ENCODE measurements around the gene FAIM2.

FAIM2 gene

DNA sequence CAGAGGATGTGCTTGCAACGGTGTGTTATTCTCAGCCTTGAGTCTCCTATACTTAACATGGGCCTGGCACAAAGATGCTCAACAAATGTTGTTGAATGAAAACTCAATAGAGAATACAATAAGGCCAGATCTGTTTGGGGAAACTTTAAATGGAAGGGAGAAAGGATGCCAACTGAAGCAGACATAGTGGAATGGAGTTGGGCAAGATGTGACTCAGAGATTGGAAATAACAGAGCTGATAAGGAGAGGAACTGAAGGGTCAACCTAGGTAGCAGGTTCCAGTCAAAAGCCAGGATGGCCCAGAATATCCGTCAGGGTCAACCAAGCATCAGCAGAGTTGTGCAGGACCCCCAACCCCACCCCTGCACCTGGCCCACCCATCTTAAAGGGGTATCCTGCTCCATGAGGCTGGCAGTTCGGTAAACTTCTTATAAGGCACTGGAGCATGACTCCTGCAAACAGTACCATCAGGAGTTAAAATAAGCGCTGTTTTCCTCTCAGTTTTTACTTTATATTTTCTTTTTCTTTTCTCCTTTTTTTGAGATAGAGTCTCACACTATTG, 59.7 kb downstream of the FAIM2 start:
- TF ChIP-seq, protein P1, sequence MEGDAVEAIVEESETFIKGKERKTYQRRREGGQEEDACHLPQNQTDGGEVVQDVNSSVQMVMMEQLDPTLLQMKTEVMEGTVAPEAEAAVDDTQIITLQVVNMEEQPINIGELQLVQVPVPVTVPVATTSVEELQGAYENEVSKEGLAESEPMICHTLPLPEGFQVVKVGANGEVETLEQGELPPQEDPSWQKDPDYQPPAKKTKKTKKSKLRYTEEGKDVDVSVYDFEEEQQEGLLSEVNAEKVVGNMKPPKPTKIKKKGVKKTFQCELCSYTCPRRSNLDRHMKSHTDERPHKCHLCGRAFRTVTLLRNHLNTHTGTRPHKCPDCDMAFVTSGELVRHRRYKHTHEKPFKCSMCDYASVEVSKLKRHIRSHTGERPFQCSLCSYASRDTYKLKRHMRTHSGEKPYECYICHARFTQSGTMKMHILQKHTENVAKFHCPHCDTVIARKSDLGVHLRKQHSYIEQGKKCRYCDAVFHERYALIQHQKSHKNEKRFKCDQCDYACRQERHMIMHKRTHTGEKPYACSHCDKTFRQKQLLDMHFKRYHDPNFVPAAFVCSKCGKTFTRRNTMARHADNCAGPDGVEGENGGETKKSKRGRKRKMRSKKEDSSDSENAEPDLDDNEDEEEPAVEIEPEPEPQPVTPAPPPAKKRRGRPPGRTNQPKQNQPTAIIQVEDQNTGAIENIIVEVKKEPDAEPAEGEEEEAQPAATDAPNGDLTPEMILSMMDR (IDR thresholded peaks at IDR 0.05; ENCODE audit: borderline replicate concordance, control extremely low read depth, extremely low read depth, insufficient read depth, missing control alignments) = no peak
- no peak for DNase-seq (ENCODE audit: low spot score)
- in situ Hi-C loops (cut with MboI; ENCODE audit: low sequenced_read_pairs, unreplicated experiment) = no loop called here

DNA sequence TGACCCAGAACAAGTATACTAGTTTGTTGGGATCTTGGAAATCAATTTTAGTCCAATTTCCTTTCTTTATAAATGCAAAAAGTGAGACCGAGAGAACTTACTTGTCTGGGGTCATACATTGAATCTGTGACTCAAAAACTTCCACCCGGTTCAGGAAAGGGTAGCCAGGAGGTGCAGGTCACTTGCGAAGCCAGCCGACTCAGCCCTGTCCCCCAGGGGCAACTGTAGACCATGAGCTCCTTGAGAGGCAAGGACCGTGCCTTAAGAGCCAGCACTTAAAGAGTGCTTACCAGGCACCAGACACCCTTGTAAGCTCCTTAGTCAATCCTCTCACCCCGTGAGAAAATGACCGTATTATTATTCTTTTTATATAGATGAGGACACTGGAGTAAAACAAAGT, 60.3 kb downstream of the FAIM2 start:
- DNase-seq (ENCODE audit: low spot score) = no peak
- in situ Hi-C loops (cut with MboI; ENCODE audit: low sequenced_read_pairs, unreplicated experiment) = no loop called here
- TF ChIP-seq, protein P1 (IDR thresholded peaks at IDR 0.05; ENCODE audit: borderline replicate concordance, control extremely low read depth, extremely low read depth, insufficient read depth, missing control alignments) = no peak

DNA sequence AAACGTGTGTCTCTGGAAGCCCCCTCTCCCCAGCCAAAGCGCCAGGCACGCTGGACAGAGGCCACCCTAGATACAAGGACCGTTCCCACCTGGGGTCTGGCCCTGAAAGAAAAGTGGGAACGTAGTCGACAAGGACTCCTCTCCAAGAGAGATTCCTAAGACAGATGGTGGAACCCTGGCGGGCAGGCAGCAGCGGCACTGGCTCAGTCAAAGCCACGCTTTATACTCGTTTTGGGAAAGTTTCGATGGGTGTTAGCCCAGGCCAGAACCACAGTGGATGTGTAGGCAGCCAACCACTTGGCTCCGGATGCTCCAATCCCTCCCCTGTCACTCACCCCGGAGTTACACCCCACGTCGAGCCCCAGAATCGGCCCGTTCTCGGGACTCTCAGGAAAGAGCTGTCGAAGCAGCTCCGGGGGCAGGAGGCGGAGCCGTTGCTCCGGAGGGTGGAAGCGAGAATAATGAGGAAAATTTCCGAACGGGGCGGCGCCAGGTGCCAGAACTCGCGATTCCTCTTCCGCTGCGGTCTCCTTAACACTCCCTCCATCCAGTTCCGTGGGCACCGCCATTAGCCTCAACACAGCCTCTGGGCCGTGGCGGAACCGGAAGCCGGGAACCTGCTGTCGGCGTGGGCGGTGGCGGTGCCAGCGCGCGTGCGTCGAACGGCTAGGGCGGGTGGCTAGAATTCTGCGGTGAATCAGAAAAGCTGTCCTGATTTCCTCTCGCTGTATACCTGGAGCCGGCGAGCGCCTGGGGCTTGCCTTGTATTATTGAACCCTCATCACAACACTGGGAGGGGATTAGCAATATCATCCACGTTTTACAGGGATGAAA, 61.0 kb downstream of the FAIM2 start, which contains the start of gene BCDIN3D:
BCDIN3D (minus strand) TSS at position 588 of the 834 bp plus-strand sequence; CDS start at position 569, 19 bp downstream.
- TF ChIP-seq, protein P1 (IDR thresholded peaks at IDR 0.05; ENCODE audit: borderline replicate concordance, control extremely low read depth, extremely low read depth, insufficient read depth, missing control alignments) = no peak
- peak; percentile 90 for DNase-seq (ENCODE audit: low spot score)
- in situ Hi-C loops (cut with MboI; ENCODE audit: low sequenced_read_pairs, unreplicated experiment) = no loop called here

DNA sequence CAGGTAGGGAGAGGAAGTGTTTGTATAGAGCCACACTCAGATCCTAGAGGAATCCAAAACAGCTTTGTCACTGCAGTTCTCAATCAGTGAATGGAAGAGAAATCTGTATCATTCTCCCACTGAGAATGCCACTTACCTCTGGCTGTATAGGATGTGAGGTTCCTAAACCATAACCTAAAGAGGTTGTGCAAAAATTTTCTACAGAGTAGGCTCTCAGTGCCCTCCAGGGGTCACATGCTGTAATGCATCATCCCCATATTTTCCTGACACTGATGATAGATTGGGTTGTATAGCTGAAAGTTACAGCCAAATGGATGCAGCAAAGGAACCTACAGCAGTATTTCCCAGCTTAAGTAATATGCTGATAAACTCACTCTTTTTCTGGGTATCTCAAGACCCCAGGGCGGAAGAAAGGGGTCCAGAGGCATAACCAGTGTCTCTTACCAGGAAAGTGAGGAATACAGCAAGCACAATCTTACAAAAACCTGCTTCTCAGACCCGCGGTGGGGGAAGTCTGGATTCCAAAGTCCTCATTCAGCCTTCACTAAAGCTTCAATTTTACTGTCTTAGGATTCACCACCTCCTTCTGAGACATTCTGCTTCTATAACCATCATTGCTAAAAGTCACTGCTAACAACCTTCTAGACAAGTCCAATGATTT, 64.6 kb downstream of the FAIM2 start:
- in situ Hi-C loops (cut with MboI; ENCODE audit: low sequenced_read_pairs, unreplicated experiment) = no loop called here
- peak; percentile 54 for DNase-seq (ENCODE audit: low spot score)
- TF ChIP-seq, protein P1 (IDR thresholded peaks at IDR 0.05; ENCODE audit: borderline replicate concordance, control extremely low read depth, extremely low read depth, insufficient read depth, missing control alignments) = peak; percentile 58

DNA sequence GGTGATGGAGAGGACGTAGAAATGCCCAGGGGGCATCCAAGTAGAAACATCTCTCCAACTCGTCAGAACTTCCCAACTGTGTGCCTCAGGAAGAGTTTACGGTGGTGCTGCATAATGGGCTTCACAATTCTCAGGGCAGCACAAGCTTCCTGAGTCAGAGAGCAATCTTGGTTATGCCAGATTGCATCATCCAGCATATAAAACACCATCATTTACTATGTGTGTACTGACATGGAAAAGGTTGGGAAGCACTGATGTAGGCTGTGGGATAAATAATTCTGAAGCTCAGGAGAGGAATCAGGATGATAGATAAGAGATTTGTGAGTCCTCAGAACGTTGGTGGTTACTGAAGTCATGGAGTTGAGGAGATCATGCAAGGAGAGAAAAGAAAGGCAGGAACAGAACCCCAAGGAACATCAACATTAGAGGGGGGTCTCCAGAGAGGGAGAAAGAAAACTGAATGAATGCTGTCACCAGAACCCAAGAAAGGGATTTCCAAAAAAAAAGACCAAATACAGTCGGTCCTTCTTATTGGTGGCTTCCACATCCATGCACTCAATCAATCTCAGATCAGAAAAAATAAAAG, 70.8 kb downstream of the FAIM2 start:
- DNase-seq (ENCODE audit: low spot score) = no peak
- TF ChIP-seq, protein P1 (IDR thresholded peaks at IDR 0.05; ENCODE audit: borderline replicate concordance, control extremely low read depth, extremely low read depth, insufficient read depth, missing control alignments) = no peak
- in situ Hi-C loops (cut with MboI; ENCODE audit: low sequenced_read_pairs, unreplicated experiment) = no loop called here

DNA sequence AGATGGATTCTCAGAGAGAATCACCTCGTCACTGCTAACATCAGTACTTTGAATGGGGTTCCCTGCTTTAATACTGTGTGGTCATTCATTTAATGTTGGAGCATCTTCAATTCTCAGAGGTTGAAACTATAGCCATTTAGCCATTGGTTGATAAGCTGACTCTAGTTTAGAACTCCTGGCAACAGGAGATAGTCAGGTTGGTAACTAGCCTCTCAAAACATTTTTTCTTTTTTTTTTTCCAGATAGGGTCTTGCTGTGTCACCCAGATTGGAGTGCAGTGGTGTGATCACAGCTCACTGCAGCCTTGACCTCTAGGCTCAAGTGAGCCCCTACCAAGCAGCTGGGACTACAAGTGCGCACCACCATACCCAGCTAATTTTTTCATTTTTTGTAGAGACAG, 72.0 kb downstream of the FAIM2 start:
- in situ Hi-C loops (cut with MboI; ENCODE audit: low sequenced_read_pairs, unreplicated experiment) = no loop called here
- TF ChIP-seq, protein P1 (IDR thresholded peaks at IDR 0.05; ENCODE audit: borderline replicate concordance, control extremely low read depth, extremely low read depth, insufficient read depth, missing control alignments) = no peak
- no peak for DNase-seq (ENCODE audit: low spot score)
